Karpas-422 (cell line): ENCODE results near the gene RPSA. TPM values are rescaled to one million over a fixed set of nuclear protein-coding genes. Genes with fewer than 3 reads are reported as not detected.
"Not testable (repeated sequence)": the region's sequence is repeated elsewhere in the genome, so short reads cannot be mapped to it uniquely, and the experiment has no call there.

Source experiments
- DNase-seq: peaks from one replicate; pipeline ENCODE4 v3.0.0-alpha.2; 2015
- H2AFZ ChIP-seq: fragments of 200-600 bp; sonication (generic); 2 replicates; pipeline ENCODE4 v1.6.1; 2014; ENCODE audit warnings: antibody characterized with exemption, low read length, mixed read lengths
- H3K27ac ChIP-seq: fragments of 200-600 bp; sonication (generic); 2 replicates; pipeline ENCODE4 v1.5.1; 2014; ENCODE audit warnings: mild to moderate bottlenecking, low read length, moderate library complexity
- H3K27me3 ChIP-seq: fragments of 200-600 bp; sonication (generic); 2 replicates; pipeline ENCODE4 v1.6.1; 2014; ENCODE audit warnings: low read length, mixed read lengths
- H3K36me3 ChIP-seq: fragments of 200-600 bp; sonication (generic); 2 replicates; pipeline ENCODE4 v1.6.1; 2014; ENCODE audit warnings: low read length, mixed read lengths; ENCODE audit not compliant: insufficient read depth
- H3K4me1 ChIP-seq: fragments of 200-600 bp; sonication (generic); 2 replicates; pipeline ENCODE4 v1.6.1; 2014; ENCODE audit warnings: mild to moderate bottlenecking, low read length, mixed read lengths
- H3K4me2 ChIP-seq: fragments of 200-600 bp; sonication (generic); 2 replicates; pipeline ENCODE4 v1.6.1; 2014; ENCODE audit warnings: low read length, low read depth, mild to moderate bottlenecking; ENCODE audit not compliant: poor library complexity, severe bottlenecking
- H3K4me3 ChIP-seq: fragments of 200-600 bp; sonication (generic); 2 replicates; pipeline ENCODE4 v1.5.1; 2014; ENCODE audit warnings: mild to moderate bottlenecking, antibody characterized with exemption, low read length, mixed read lengths
- H3K79me2 ChIP-seq: fragments of 200-600 bp; sonication (generic); 2 replicates; pipeline ENCODE4 v1.6.1; 2014; ENCODE audit warnings: mild to moderate bottlenecking, low read length, mixed read lengths
- H3K9ac ChIP-seq: fragments of 200-600 bp; sonication (generic); 2 replicates; pipeline ENCODE4 v1.6.0; 2014; ENCODE audit warnings: low read length
- H3K9me2 ChIP-seq: fragments of 200-600 bp; sonication (generic), shearing (Covaris generic); replicated peaks from 2 replicates; pipeline ENCODE4 v1.6.0; 2014; ENCODE audit warnings: mild to moderate bottlenecking, low read length, moderate library complexity; ENCODE audit not compliant: insufficient read depth
- H3K9me3 ChIP-seq: fragments of 300-700, 200-600 bp; sonication (generic); 2 replicates; pipeline ENCODE4 v1.6.1; 2014; ENCODE audit warnings: low read length, mixed read lengths
- H4K20me1 ChIP-seq: fragments of 200-600 bp; sonication (generic); 2 replicates; pipeline ENCODE4 v1.6.1; 2014; ENCODE audit warnings: mild to moderate bottlenecking, antibody characterized with exemption, low read length, low read depth; ENCODE audit not compliant: insufficient read depth
- total RNA-seq: library from RNA; depleted of rRNA; stranded (reverse); fragments of >200 nt; shearing (Covaris generic); gene quantifications from 2 replicates; pipeline ENCODE4 v1.2.3, GENCODE V29; 2014; ENCODE audit warnings: low replicate concordance

RPSA gene
- total RNA-seq, 1 experiment from 2014 or later: 2,497 TPM

- peaks cover 21% of the 10 kb centered on the region for H3K4me1 ChIP-seq
- H3K36me3 ChIP-seq: peaks cover 60% of the 10 kb centered on the region
- no peak for DNase-seq
- no peaks in the 10 kb centered on the region for H3K27me3 ChIP-seq
- no peak overlapping the region for H3K27ac ChIP-seq
- no peak overlapping the region for H3K9ac ChIP-seq
- H3K4me3 ChIP-seq: no peak overlapping the region
- H4K20me1 ChIP-seq: peaks cover 32% of the 10 kb centered on the region; the same call in 1 of the 2 replicates
- H3K79me2 ChIP-seq: peaks cover 20% of the 10 kb centered on the region
- H3K9me2 ChIP-seq: no peaks in the 10 kb centered on the region
- no peak overlapping the region for H3K4me2 ChIP-seq
- no peaks in the 10 kb centered on the region for H3K9me3 ChIP-seq
- H2AFZ ChIP-seq: no peak overlapping the region
Observed at GRCh38 chr3:39410893-39411292, 4.4 kb downstream of the RPSA start.

GRCh38 chr3:39412668-39413260 is 6.2 kb downstream of the RPSA start:
- Histone ChIP-seq H3K27ac (no peak overlapping the region), H3K9ac (no peak overlapping the region), H3K9me3 (no peaks in the 10 kb centered on the region), H3K4me1 (peaks cover 17% of the 10 kb centered on the region), H3K27me3 (no peaks in the 10 kb centered on the region), H3K4me3 (no peak overlapping the region), H4K20me1 (peaks cover 22% of the 10 kb centered on the region; the same call in 1 of the 2 replicates), H3K79me2 (peaks cover 8% of the 10 kb centered on the region), H3K36me3 (peaks cover 54% of the 10 kb centered on the region), H3K9me2 (no peaks in the 10 kb centered on the region), H2AFZ (no peak overlapping the region), H3K4me2 (no peak overlapping the region)
- DNase-seq: no peak

- H3K4me1 ChIP-seq: peaks cover 19% of the 10 kb centered on the region
- no peaks in the 10 kb centered on the region for H3K27me3 ChIP-seq
- no peak overlapping the region for H2AFZ ChIP-seq
- H3K79me2 ChIP-seq: no peaks in the 10 kb centered on the region
- H3K4me2 ChIP-seq: no peak overlapping the region
- H3K36me3 ChIP-seq: peaks cover 43% of the 10 kb centered on the region; the same call in 1 of the 2 replicates
- DNase-seq: peak; percentile 66
- no peak overlapping the region for H3K4me3 ChIP-seq
- no peak overlapping the region for H3K9ac ChIP-seq
- no peak overlapping the region for H3K27ac ChIP-seq
- peaks cover 14% of the 10 kb centered on the region; the same call in 1 of the 2 replicates for H4K20me1 ChIP-seq
- no peaks in the 10 kb centered on the region for H3K9me3 ChIP-seq
- no peaks in the 10 kb centered on the region for H3K9me2 ChIP-seq
Observed at GRCh38 chr3:39413691-39414420, 7.3 kb downstream of the RPSA start.

GRCh38 chr3:39414421-39414907 is 7.9 kb downstream of the RPSA start:
- peak; percentile 67 for DNase-seq
- H3K27ac ChIP-seq: no peak overlapping the region
- no peak overlapping the region for H2AFZ ChIP-seq
- H3K9ac ChIP-seq: no peak overlapping the region
- no peaks in the 10 kb centered on the region for H3K27me3 ChIP-seq
- no peaks in the 10 kb centered on the region for H3K9me3 ChIP-seq
- peaks cover 11% of the 10 kb centered on the region; the same call in 1 of the 2 replicates for H4K20me1 ChIP-seq
- H3K9me2 ChIP-seq: no peaks in the 10 kb centered on the region
- H3K4me3 ChIP-seq: no peak overlapping the region
- no peak overlapping the region for H3K4me2 ChIP-seq
- H3K4me1 ChIP-seq: peaks cover 20% of the 10 kb centered on the region
- H3K36me3 ChIP-seq: peaks cover 40% of the 10 kb centered on the region; the same call in 1 of the 2 replicates
- no peaks in the 10 kb centered on the region for H3K79me2 ChIP-seq

DNA sequence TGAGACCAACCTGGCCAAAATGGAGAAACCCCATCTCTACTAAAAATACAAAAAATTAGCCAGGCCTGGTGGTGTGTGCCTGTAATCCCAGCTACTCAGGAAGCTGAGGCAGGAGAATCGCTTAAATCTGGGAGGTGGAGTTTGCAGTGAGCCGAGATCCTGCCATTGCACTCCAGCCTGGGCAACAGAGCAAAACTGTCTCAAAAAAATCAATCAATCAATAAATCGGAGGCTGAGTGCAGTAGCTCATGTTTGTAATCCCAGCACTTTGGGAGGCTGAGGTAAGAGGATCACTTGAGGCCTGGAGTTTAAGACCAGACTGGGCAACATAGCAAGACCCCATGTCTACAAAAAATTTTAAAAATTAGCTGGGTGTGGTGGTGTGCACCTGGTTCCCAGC is 8.8 kb downstream of the RPSA start:
- Histone ChIP-seq H3K36me3 (peaks cover 32% of the 10 kb centered on the region; the same call in 1 of the 2 replicates), H3K4me1 (peaks cover 20% of the 10 kb centered on the region)
- not testable (repeated sequence) for H3K4me3 ChIP-seq, H3K27me3 ChIP-seq, H3K27ac ChIP-seq, H2AFZ ChIP-seq, H4K20me1 ChIP-seq, H3K9me2 ChIP-seq, DNase-seq, H3K79me2 ChIP-seq, H3K4me2 ChIP-seq, H3K9me3 ChIP-seq, H3K9ac ChIP-seq

DNA sequence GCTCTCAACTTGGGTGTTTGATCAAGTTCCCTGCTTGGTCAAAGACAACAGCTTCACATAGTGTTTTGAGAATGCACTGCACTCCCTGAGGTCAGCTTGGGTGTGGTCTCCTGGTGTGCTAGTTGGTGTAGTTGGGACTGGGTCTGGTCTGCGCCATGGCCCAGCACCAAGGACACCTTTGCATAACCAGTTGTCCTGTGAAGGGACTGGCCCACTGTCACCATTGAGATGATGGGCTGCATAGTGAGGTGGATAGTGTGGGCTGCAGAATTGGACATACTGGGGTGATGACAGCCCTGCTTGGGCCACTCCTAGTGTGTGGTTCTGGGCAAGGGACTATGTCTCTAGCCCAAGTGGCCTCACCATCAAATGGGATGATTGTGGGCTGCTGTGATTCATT is 9.5 kb downstream of the RPSA start:
- H3K36me3 ChIP-seq: peaks cover 28% of the 10 kb centered on the region; the same call in 1 of the 2 replicates
- no peak overlapping the region for H3K4me2 ChIP-seq
- H3K4me1 ChIP-seq: peaks cover 20% of the 10 kb centered on the region
- no peaks in the 10 kb centered on the region for H3K79me2 ChIP-seq
- peaks cover 6% of the 10 kb centered on the region; the same call in 1 of the 2 replicates for H4K20me1 ChIP-seq
- no peak overlapping the region for H3K27ac ChIP-seq
- no peaks in the 10 kb centered on the region for H3K9me2 ChIP-seq
- H3K27me3 ChIP-seq: no peaks in the 10 kb centered on the region
- H3K9ac ChIP-seq: no peak overlapping the region
- H2AFZ ChIP-seq: no peak overlapping the region
- H3K9me3 ChIP-seq: no peaks in the 10 kb centered on the region
- DNase-seq: no peak
- no peak overlapping the region for H3K4me3 ChIP-seq

DNA sequence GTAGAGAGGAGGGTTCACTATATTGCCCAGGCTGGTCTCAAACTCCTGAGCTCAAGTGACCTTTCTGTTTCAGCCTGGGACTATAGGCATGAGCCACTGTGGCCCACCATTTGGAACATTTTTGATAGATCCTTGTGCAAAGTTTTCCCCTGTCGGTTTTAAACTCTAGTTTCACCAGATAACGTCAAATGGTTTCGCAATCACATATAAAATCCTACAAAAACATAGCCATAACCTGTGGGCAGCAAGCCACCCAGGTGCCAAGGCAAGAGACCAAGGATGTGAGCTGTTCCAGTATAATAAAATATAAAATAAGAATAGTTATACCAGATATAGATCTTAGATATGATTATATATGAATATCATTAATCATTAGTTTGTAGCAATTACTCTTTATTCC is 10.5 kb downstream of the RPSA start:
- not testable (repeated sequence) for H3K9me3 ChIP-seq, H4K20me1 ChIP-seq, H3K4me3 ChIP-seq, H3K27me3 ChIP-seq, H3K4me2 ChIP-seq, H2AFZ ChIP-seq, H3K79me2 ChIP-seq, DNase-seq, H3K9me2 ChIP-seq, H3K9ac ChIP-seq
- H3K4me1 ChIP-seq: peaks cover 20% of the 10 kb centered on the region
- H3K36me3 ChIP-seq: peaks cover 19% of the 10 kb centered on the region; the same call in 1 of the 2 replicates
- H3K27ac ChIP-seq: 0 out of 2 replicates have a peak overlapping the region, but pooled peaks have one; percentile 6

- H3K9ac ChIP-seq: peak overlapping the region; percentile 16; the same call in 1 of the 2 replicates
- H3K27me3 ChIP-seq, H3K79me2 ChIP-seq, H3K27ac ChIP-seq, H3K9me2 ChIP-seq, H4K20me1 ChIP-seq, DNase-seq, H3K36me3 ChIP-seq, H3K9me3 ChIP-seq: not testable (repeated sequence)
- H3K4me2 ChIP-seq: peak overlapping the region; percentile 63
- peaks cover 20% of the 10 kb centered on the region for H3K4me1 ChIP-seq
- peak overlapping the region; percentile 29; the same call in 1 of the 2 replicates for H3K4me3 ChIP-seq
- H2AFZ ChIP-seq: 0 out of 2 replicates have a peak overlapping the region, but pooled peaks have one; percentile 2
Observed at GRCh38 chr3:39418556-39419225, 12.2 kb downstream of the RPSA start.
